NCI-H2227 treated with DMSO at 0.1 percent for 48 hours (cell line): ENCODE results near the gene ANXA5.
A peak's percentile ranks its signal among the peaks of the same experiment; 100 is the strongest.

ENCODE experiments used
- DNase-seq: peaks from one replicate; lab custom pipeline; 2025; lab: John Stamatoyannopoulos, UW

The ANXA5 gene

DNA sequence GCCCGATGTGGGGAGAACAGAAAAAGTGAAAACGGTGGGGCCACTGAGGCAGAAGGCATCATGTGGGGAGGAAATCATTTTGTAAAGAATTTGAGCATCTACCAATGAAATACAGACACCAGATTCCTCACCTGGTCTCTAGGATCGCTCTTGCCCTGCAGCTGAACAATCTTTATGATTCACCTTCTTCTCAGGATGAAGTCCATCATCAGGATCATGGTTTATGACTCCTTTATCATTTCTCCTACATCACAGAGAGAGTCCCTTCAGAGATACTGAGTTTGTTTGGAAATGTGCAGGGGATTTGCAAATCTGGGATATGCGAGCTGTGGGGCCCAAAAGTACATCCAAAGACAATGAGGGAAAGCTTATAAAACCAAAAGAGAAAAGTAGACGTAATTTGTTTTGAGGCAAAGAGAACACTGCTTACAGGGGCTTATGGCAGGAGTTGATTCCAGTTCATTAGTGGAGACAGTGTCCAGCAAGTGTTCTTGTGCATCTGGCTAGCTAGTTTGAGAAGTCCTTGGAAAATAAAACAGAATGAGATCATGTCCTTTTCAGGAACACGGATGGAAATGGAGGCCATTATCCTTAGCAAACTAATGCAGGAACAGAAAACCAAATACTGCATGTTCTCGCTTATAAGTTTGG is 15.3 kb upstream of the ANXA5 start:
- no peak for DNase-seq

DNA sequence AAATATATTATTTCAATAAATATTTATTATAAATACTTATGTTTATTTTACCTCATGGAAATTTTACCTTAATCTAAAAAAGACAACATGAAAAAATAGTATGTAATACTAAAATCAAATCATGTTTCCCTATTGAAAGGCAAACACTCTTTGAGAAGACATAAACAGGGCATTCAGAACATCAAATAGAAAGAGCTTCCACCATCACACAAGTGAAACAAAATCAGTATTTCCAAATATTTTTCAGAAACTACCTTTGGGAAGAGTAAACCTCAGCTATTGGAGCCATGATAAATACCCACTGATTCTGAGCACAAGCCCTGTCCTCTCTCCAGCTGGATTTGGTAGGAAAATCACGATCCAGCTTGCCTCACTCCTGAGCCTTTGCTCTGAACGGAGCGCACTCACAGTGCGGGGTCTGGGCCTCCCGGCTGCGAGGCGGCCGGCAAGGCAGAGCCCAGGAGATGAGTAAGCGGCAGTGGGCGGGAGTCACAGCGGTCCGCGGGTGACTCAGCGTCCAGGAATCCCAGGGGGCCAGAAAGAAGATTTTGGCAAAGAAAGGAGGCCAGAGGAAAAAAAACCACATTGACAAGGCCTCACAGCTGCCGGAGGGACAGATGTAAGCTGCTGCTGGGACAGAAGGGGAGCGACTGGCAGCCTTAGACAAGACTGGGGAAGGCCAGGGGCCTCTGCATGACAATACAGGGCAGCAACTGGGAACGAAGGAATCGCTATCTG is 14.7 kb upstream of the ANXA5 start:
- peak; percentile 53 for DNase-seq

GRCh38 chr4:121709766-121710405 is 13.1 kb upstream of the ANXA5 start:
- DNase-seq = no peak

DNA sequence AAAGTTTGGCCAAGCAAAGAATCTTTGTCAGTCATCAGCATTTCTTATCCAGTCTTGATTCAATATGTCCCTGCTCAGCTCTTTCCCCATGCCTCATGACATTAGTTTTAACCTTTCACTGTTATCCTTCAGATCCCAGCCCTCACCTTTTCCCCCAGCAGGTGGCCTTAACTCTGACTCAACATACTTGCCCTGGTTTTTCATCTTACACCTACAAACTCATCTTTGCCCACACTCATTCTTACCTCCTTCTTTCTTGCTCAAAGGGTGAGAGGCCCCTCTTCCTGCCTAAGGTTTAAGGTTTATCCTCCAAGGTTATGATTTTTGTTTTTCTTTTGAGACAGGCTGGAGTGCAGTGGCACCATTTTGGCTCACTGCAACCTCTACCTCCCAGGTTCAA is 10.6 kb upstream of the ANXA5 start:
- DNase-seq = no peak

GRCh38 chr4:121706595-121707021 is 9.8 kb upstream of the ANXA5 start:
- DNase-seq = no peak

- no peak for DNase-seq
These were observed 8.7 kb upstream of the ANXA5 start for GRCh38 chr4:121705521-121705920.

DNA sequence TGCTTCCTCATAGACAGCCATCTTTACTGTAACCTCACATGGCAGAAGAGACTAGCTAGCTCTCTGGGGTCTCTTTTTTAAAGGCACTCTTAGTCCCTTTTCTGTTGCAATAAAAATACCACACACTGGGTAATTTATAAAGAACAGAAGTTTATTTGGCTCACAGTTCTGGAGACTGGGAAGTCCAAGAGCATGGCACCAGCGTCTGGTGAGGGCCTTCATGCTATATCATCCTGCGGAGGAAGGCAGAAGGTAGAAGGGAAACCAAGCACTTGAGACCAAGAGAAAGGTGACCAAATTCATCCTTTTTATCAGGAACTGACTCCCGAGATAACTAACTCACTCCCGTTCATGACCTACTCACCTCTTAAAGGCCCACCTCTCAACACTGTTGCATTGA is 5.4 kb upstream of the ANXA5 start:
- DNase-seq = no peak

GRCh38 chr4:121701263-121701662 is 4.5 kb upstream of the ANXA5 start:
- DNase-seq = no peak

- DNase-seq = no peak
These were observed 1.5 kb upstream of the ANXA5 start for GRCh38 chr4:121698236-121698671.

DNA sequence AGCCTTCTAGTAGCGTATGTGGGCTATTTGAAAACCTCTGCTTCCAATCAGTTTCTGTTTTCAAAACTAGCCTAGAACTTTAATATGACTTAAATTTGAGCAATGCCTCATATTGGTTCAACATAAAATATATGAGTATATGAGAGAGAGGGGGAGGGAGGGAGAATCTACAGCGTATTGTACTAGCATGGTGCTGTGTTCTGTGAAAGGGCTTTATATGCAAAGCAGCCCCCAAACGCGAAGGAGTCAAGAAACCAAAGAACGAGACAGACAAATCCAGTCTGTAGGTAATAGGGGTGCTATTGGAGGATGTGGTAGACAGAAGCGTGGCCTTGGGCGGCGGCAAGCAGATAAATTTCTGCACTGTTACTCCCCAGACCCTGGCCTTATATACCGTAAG is 784 bp upstream of the ANXA5 start:
- DNase-seq = no peak

- DNase-seq = peak; percentile 30
These were observed 605 bp downstream of the ANXA5 start for GRCh38 chr4:121696170-121696580.

- no peak for DNase-seq
These were observed 2.9 kb downstream of the ANXA5 start for GRCh38 chr4:121693886-121694285.

DNA sequence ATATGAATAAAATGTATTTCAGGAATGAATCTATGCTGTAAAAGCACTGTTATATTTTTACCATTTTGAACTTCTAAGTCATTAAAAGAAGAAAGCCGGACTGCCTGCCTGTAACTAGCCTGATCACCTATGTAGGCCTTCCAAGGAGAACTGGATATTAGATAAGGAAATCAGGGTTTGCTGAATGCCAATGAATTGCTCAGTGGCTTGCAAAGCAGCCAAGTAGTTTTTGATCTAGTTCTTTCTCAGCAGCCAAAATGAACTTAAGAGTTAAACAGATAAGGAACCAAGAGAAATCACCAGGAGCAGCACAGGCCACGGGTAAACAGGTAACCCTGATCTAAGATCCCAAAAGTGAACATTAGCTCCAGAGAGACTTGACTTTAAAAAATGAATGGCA is 3.3 kb downstream of the ANXA5 start:
- no peak for DNase-seq

- DNase-seq = no peak
These were observed 4.5 kb downstream of the ANXA5 start for GRCh38 chr4:121692261-121692660.

DNA sequence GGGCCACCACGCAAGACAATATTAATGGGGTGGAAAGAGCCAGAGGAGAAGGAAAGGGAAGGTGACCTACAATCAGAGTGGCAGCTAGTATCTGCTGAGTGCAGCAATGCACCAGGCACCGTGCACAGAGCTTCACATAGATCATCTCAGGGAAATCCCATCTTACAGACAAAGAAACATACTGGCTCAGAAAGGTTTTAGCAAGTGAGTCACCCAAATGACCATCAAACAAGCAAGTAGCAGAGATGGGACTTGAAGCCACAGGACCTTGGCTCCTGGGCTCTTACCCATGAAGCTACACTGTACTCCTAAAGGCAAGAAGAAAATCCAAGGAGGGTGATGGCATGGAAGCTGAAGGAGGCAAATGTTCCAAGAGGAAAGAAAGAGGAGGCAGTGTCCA is 6.8 kb downstream of the ANXA5 start:
- DNase-seq = no peak

- DNase-seq = no peak
These were observed 8.1 kb downstream of the ANXA5 start for GRCh38 chr4:121688701-121689100.

GRCh38 chr4:121688261-121688660 is 8.5 kb downstream of the ANXA5 start:
- DNase-seq = no peak

DNA sequence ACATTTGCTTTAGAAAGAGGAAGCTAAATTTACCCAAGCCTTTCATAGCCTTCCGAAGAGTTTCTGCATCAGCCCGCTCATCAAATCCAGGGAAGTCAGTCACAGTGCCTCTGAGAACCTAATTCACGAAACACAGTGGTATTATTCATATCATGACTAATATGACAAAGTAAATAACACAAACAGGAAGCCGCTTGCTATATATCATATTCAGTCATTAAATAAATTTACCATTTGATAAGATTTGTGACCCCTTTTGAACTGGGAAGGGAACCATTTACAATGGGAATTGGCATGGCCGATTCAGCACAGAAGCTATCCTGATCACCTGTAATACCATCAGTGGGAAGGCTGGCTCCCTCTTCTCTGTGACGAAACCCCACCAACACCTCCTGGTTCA is 10.5 kb downstream of the ANXA5 start:
- DNase-seq = no peak

GRCh38 chr4:121685257-121685656 is 11.5 kb downstream of the ANXA5 start:
- no peak for DNase-seq

- no peak for DNase-seq
These were observed 12.2 kb downstream of the ANXA5 start for GRCh38 chr4:121684561-121684960.

GRCh38 chr4:121684016-121684415 is 12.8 kb downstream of the ANXA5 start:
- DNase-seq = no peak

DNA sequence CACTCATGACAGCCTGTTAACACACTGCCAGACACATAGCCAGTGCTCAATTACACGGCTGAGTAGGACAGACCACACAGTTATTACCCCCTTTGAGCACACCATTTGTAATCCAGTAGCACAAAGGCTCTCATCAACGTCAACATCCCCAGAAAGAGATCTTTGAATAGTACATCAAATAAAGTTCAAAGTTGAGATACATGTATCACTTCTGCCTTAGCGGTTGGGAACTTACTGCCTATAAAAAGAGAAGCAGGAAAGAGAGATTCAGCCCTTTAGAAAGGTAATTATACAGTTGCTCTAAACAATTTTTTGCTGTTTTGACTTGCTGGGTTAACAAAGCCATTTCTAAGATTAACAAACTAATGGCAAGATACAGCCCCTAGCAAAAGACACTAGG is 16.2 kb downstream of the ANXA5 start:
- no peak for DNase-seq

GRCh38 chr4:121679951-121680350 is 16.8 kb downstream of the ANXA5 start:
- DNase-seq = no peak
